GM18519 (cell line): Measurements from ENCODE around the gene RBBP6.

Source experiments
- ATAC-seq: cut with Tn5 transposase; IDR thresholded peaks from one replicate; pipeline ENCODE4 v1.9.1; 2021; ENCODE audit warnings: mild to moderate bottlenecking, moderate library complexity; ENCODE audit not compliant: unreplicated experiment, low FRiP score

RBBP6 gene

DNA sequence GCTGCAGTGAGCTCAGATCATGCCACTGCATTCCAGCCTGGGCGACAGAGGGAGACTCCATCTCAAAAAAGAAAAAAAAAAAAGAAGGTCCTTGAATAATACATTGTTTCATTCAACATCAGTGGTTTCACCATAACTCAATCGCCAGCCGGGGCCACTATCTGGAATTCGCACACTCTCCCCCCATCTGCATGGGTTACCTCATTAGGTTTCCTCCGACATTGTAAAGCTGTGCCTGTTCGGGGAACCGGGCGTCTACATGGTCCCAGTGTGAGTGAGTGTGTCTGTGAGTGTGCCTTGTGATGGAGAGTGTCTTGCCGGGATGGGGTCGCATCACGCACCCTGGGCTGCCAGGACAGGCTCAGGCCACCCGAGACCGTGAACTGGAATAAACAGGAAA is 16.6 kb upstream of the RBBP6 start:
- ATAC-seq, result no peak

DNA sequence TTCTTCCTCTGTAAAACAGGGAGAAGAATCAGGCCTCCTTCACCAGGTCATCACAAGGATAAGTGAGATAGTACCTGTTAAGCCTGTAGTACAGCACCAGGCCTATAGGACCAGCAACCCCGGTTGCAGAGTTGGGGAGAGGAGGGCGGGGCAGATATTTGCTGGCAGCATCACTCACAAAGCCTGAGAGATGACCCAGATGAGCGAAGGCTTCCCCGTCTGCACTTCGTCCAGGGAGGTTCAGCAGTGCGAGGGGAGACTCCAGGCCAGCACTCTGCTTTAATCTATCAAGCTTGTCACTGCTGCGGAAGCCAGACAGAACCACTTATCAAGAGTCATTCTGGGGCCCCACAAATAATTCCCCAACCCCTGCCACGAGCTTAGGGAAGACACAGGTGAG is 15.8 kb upstream of the RBBP6 start:
- no peak for ATAC-seq

DNA sequence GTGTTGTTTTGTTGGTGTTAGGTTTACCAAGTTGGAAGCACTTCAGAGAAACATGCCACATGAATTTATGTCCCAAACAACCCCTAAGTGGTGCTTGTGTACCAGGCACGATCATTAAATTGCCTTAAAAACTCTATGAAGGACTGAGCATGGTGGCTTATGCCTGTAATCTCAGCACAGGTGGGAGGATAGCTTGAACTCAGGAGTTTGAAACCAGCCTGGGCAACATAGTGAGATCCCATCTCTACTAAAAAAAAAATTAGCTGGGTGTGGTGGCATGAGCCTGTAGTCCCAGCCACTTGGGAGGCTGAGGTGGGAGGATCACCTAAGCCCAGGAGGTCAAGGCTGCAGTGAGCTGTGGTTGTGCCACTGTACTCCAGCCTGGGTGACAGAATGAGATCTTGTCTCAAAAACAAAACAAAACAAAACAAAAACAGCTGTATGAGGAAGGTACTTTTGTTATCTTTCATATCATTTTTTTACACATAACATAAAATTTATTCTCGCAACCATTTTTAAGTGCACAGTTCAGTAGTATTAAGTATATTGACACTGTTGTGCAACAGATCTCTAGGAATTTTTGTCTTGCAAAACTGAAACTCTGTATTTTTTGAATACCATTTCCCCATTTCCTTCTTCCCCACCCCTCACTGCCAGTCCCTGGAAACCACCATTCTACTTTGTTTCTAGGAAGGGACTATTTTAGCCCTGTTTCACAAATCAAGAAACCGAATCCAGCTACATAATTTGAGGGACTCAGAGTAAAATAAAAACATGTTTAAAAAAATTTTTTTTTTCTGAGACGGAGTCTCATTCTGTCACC is 14.3 kb upstream of the RBBP6 start:
- no peak for ATAC-seq

DNA sequence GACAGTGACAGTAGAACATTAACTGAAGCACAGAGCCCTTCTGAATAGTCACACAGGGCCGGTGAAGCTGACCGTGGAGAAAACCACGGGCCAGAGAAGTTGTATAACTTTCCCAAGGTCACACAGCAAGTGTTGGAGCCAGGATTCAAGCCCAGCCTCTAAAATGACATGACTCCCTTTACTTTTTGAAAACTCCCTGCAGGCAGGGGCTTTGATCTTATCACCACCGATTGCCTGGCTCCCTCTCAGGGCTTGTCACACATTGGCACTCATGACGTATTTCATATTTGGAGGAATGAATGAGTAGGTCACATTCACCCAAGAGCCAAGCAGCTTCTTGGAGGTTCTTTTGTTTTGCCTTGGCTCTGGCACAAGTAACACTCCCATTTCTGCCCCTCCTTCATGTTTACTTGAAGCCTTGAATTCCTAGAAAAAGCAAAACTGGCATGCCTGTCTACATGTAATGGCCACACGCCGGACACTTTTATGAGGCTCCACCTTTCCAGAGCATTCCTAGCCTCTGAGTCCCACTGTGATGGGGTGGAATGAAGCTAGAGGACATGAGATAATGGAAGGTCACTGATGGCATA is 13.3 kb upstream of the RBBP6 start:
- no peak for ATAC-seq

DNA sequence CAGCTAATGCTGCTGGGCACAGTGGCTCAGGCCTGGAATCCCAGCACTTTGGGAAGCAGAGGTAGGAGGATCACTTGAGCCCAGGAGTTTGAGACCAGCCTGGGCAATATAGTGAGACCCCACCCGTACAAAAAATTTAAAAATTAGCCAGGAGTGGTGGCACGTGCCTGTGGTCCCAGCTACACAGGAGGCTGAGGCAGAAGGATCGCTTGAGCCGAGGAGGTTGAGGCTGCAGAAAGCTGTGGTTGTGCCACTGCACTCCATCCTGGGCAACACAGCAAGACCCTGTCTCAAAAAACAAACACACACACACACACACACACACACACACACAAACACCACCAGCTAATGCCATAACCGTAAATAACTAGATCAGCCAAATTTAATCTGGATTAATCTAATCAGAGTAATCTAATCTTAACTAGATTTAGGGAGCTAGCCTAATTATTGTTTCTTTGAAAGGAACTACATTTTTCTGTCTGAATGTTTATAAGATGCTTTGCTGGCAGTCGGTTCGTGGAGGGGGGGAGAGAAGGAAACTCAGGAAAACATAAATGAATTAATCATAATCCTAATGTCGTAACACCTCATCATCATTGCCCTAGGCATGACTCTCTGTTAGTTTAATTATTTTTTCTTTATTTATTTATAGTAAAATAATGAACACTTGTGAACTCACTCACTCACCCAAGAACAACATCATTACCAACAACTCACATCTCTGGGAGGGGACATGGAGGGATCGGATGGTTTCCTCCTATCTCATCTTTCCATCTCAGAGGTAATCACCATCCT is 12.5 kb upstream of the RBBP6 start:
- no peak for ATAC-seq

DNA sequence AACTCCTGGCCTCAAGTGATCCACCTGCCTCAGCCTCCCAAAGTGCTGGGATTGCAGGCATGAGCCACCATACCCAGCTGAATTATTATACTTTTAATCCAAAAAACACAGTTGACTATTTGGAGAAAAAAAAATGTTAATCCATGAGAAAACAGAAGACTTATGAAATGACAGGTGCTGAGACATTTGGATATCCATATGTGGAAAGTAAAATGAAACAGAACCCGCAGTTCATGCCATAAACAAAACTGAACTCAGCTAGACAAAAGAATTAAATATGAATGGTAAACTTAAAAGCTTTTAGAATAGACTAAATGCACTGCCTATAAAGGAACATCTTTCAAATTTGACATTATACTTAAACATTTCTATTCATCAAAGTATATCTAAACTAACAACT is 8.2 kb upstream of the RBBP6 start:
- no peak for ATAC-seq

DNA sequence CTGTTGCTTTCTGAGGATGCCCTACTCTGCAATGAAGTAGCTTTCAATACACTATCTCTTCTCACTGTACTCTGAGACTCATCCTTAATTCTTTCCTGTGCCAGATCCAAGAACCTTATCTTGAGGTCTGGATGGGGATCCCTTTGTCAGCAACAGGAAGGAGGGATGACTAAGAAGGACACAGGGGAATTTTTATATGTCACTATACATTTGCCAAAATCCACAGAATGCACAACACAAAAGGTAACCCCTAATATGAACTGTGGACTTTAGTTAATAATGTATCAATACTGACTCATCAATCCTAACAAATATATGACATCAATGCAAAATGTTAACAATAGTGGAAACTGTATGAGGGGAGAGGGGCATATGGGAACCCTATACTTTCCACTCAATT is 4.7 kb upstream of the RBBP6 start:
- no peak for ATAC-seq

DNA sequence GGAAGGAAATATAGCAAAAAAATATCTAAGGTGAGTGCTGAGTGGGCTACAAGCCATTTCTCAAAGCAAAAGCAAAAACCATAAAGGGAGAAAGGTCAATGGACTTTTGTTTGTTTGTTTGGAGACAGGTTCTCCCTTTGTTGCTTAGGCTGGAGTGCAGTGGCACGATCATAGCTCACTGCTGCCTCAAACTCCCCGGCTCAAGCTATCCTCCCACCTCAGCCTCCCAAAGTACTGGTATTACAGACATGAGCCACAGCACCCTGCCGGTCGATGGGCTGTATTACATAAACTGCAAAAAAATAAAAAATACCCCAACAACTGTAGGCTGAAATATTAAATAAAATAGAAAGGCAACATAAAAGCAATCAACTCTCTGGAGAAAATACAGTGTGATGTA is 3.5 kb upstream of the RBBP6 start:
- no peak for ATAC-seq

DNA sequence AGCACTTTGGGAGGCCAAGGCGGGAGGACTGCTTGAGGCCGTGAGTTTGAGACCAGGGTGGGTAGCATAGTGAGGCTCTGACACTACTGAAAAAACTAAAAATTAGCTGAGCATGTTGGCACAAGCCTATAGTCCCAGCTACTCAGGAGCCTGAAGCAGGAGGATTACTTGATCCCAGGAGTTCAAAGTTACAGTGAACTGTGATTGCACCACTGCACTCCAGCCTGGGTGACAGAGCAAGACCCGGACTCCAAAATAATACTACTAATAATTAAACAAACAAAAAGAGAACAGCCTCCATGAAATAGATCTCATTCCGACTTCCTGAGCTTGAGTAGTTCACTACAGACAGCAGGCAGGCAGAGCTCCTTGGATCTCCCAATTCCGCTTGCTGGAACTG is 2.7 kb upstream of the RBBP6 start:
- ATAC-seq, result no peak

DNA sequence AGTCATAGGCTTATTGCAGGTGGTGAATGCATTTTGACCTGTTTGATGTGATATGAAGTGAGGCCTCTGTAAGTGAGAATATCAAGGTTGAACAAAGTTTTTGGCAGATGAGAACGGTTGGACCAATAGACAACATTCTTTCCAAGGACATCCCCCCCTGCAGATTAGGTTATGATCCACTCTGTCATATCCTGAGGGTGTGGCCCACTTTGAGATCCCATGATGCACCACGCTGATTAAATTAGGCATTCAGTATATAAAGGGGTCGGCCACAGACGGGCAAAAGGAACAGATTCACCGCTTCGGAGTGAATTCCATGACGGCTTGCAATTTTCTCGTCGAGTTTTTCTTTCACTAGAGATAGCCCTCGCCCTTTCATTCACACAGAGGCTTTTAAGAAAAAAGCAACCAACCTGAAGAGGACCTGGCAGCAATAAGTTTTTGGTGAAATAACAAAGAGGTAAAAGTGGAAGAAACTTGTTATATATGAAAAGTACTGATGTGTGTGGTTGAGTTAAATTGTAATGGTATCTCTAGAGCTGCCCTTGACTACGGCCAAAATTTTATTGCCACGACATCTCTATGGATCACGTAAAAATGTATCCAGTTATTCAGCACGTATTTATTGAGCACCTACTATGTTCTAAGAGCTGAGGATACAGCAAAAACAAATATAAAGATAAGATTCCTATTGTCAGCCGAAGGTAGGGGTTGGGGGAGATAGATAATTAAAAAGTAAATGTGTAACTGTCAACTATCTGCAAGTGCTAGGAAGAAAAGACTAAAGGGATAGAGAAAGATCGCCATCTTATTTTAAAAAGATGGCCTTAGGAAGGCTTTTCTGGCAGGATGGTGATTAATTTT is 1.7 kb upstream of the RBBP6 start:
- no peak for ATAC-seq

DNA sequence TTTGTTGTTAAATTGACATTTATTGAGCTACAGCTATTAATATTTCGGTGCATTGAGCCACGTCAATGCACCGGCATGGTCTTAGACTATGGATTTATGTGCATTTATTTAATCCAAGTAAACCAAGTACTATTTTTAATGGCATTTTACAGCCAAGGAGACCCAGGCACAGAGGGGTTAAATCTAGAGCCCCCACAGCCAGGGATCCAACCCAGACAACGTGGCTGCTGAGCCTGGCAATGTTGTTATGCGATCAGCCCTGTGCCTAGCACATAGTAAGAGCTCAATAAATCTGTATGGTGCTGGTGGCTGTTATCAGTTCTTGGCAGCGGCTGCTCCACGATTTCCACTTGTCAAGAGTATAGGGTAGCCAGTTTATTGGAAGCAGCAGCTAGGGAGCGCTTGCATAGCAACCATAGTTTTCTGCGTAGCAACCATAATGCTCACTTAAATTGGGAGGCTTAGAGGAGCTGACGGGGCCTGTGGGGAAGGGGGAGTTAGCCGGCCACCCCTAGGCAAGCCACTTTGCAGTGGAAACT is 541 bp upstream of the RBBP6 start:
- ATAC-seq, result no peak

DNA sequence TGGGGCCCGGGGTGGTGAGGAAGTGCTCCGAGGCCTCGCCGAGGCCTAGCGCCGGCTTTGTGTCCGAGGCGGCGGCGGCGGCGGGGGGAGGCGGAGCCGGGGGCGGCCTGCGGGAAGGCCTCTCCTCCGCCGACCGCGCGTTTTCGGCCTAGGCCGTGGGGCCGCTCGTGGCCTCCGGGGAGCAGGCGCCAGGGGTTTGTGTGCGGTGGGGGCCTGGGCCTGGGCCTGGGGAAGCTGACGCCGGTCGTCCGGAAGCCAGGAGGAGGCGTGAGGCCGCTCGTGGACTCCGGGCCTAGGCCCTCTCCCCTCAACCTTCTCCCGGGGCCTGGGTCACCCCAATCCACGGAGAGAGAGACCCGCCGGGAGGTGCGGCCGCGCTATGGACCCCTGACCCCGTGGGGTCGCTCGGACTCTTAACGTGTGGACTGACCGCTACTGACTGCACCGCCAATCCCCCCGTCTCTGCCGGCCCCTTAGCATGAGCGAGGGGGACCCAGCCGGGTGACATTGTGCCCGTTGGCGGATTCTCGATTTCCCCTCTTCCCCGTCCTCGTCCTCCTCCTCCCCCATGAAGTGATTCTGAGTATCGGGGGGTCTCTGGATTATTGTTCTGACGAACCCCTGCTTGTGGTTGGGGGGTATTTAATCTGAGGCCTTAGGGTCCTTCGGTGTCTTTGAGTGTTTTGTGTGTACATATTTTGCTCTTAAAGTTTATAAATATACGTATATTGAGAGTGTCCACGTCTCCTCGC is 660 bp downstream of the RBBP6 start:
- no peak for ATAC-seq

DNA sequence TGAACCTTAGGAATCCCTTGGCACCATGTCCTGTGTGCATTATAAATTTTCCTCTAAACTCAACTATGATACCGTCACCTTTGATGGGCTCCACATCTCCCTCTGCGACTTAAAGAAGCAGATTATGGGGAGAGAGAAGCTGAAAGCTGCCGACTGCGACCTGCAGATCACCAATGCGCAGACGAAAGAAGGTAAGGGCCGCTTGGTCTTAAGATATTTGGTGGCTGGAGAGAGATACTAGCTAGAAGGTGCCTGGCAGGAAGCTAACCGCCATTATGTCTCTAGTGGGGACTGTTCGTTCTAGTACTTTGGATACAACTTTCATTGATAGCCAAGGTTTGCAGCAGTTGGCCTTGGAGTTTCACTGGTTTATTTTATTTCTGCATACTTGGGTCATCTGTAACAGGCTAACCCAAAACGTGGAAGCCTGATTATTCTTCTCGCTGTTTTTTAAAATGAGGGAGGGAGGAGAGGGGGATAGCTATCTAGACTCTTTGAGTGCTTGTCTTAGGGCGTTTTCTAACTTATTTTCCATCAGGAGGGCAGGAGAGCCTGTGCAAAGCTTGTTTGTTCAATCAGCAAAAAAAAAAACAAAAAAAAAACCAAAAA is 1.3 kb downstream of the RBBP6 start:
- ATAC-seq, result no peak

DNA sequence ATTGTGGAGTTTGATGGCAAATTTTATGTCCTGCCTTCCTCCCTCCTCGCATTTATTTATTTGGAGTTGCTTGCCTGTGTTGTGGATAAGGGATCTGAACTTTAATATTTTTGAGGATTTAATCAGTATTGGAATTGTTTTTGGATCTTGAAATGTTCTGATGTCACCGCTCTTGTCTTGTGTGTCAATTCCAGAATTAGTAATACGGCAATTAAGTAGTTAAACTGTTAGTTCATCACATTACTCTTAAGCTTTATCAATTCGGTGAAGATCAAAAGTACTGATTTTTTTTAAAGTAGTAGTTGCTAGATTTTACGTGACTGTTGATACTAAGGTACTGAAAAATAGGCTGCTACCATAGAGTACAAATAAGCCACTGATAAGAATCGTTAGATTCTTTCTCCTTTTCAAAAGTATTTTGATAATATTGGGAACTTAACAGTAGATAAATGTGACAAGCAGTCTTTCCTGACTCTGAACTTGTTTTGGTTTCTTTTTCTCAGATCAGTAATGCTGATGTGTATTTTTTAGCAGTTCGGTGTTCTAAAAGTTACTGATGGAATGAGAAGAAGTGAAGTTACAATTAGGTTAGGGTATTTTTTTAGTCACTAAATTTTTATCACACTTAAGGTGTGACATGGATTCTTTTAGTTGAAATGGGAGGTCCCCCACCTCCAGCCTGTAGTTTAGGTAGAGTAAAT is 2.0 kb downstream of the RBBP6 start:
- no peak for ATAC-seq

DNA sequence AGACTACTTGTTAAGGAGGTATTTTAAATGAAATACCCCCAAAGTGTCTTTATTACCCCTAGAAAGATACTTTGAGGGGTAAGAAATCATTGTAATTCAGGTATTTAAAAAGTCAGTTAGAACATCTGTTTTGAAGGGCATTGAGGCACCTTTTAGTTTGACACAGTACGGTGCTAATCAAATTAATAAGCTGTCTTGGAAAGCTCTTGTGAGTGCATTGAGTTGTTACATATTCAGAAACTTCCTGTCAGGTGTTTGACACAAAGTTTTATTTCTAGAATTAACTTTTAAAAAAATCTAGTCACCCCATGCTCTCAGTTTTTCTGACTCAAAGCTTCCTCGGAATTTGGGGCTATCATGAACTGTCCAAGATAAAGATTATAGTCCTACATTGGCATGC is 4.6 kb downstream of the RBBP6 start:
- ATAC-seq, result no peak

DNA sequence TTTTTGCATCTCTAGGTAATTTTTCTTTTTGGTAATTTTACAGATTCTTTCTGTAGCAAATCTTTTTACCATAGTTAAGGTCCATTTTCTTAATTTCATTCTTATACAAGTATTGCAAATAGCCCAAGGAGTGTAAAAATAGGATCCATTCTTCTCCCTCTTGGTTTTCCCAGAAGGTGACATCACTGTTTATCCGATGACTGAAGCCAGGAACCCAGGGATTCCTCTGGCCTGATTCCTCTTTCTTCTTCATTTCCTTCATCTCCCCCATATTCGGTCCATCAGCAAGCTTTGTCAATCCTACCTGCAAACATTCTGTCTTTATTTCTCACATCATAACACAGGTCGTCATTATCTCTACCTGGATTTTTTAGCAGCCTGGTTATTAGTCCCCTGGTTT is 5.3 kb downstream of the RBBP6 start:
- ATAC-seq, result no peak

DNA sequence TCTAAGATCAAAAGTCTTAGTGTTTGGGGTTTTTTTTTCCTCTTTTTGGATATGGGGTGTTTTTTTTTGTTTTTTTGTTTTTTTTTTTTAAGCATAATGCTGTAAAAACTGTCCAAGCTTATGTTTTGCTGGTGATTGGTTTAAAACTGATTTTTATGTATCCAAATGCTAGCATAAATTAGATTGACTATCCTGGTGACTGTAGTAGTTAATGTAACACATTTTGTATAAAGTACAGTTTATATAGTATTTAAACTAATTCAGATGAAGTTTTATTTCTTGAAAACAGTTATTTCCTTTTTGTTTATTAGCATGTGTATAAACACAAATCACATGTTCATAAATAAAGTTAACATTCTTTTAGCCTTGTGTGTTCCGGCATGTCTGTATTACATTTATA is 10.9 kb downstream of the RBBP6 start:
- ATAC-seq, result no peak

DNA sequence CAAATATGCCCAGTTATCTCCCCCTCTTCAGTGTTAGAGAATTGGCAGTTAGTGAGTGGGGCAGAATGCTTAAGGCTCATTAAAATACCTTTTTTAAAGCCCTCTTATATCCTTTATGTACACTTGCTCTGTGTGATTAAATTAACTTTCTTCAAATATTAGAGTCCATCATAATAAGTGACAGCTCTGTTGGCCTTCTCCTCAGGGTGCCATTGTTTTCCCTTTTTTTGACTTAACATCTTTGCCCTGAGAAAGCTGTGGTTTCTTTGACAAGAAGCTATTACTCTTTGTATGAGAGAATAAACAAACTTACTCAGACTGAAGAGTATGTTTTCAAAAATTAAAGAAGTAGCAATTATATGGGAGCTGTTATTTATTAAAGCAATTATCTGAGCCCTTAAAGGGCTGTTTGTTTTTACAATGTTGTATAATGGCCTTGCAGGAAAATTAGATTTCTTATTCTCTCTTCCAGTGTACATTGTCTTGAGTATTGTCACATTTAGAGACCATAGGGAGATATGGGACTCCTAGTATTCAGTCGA is 13.4 kb downstream of the RBBP6 start:
- ATAC-seq, result no peak
